HEK293 (cell line): Measurements from ENCODE around the gene CLDND1.

Source experiments
- CTCF ChIA-PET: fragments of 350-600 bp; formaldehyde crosslinking; extraction: SDS; loops from one replicate; lab custom pipeline; 2021; ENCODE audit warnings: antibody characterized with exemption; lab: Yijun Ruan, JAX
- POLR2A ChIA-PET: fragments of 300-600 bp; formaldehyde crosslinking; extraction: SDS; loops from one replicate; lab custom pipeline; 2020; ENCODE audit warnings: antibody characterized with exemption, inconsistent platforms; lab: Yijun Ruan, JAX
- H3K27ac ChIP-seq: fragments of 200-500 bp; sonication (Bioruptor generic); 2 replicates; pipeline ENCODE4 v1.5.1; 2014; ENCODE audit warnings: low read depth, low read length, control low read depth, inconsistent platforms; ENCODE audit errors: extremely low read depth
- H3K36me3 ChIP-seq, 2 experiments: fragments of 200-500 bp in 1 of 2; sonication (Bioruptor generic) in 1 of 2; 1 replicate in 1 of 2; 2 replicates in 1 of 2; pipeline ENCODE4 v1.5.1; 2014 to 2017; ENCODE audit warnings: inconsistent platforms in 2 of 2, low read length in 2 of 2; ENCODE audit not compliant: control insufficient read depth in 2 of 2, insufficient read depth in 1 of 2
- H3K4me1 ChIP-seq: fragments of 200-500 bp; sonication (Bioruptor generic); 2 replicates; pipeline ENCODE4 v1.5.1; 2014; ENCODE audit warnings: mild to moderate bottlenecking, low read length, inconsistent platforms; ENCODE audit not compliant: control insufficient read depth, insufficient read depth
- H3K4me3 ChIP-seq: 2 replicates; pipeline ENCODE4 v1.5.1; 2011; ENCODE audit warnings: low read depth, mild to moderate bottlenecking, control low read depth, low read length, moderate library complexity
- H3K9me3 ChIP-seq: fragments of 200-500 bp; sonication (Bioruptor generic); 2 replicates; pipeline ENCODE4 v1.5.1; 2014; ENCODE audit warnings: low read depth, low read length, inconsistent platforms; ENCODE audit not compliant: control insufficient read depth, insufficient read depth
- GFI1B ChIP-seq: fragments of 450-650 bp; formaldehyde crosslinking; IDR thresholded peaks from 2 replicates; pipeline ENCODE4 v1.5.1; 2016; ENCODE audit warnings: missing biosample characterization, missing genetic modification characterization
- HIC1 ChIP-seq: fragments of 450-650 bp; formaldehyde crosslinking; IDR thresholded peaks from 2 replicates; pipeline ENCODE4 v1.5.1; 2016; ENCODE audit warnings: missing biosample characterization, missing genetic modification characterization
- KLF10 ChIP-seq: fragments of 450-650 bp; IDR thresholded peaks from 2 replicates; pipeline ENCODE4 v1.5.1; 2018; ENCODE audit warnings: missing biosample characterization, mild to moderate bottlenecking, missing genetic modification characterization
- OSR2 ChIP-seq: fragments of 450-650 bp; formaldehyde crosslinking; IDR thresholded peaks from 2 replicates; pipeline ENCODE4 v1.5.1; 2016; ENCODE audit warnings: missing biosample characterization, missing genetic modification characterization
- PRDM4 ChIP-seq: fragments of 450-650 bp; formaldehyde crosslinking; IDR thresholded peaks from 2 replicates; pipeline ENCODE4 v1.5.1; 2017; ENCODE audit warnings: missing biosample characterization, missing genetic modification characterization
- RBAK ChIP-seq: fragments of 450-650 bp; formaldehyde crosslinking; IDR thresholded peaks from 2 replicates; pipeline ENCODE4 v1.5.1; 2016; ENCODE audit warnings: missing biosample characterization, missing genetic modification characterization
- TSHZ1 ChIP-seq: fragments of 450-650 bp; formaldehyde crosslinking; IDR thresholded peaks from 2 replicates; pipeline ENCODE4 v1.5.1; 2016; ENCODE audit warnings: missing biosample characterization, missing genetic modification characterization, borderline replicate concordance
- ZBTB48 ChIP-seq: fragments of 450-650 bp; formaldehyde crosslinking; IDR thresholded peaks from 2 replicates; pipeline ENCODE4 v1.5.1; 2016; ENCODE audit warnings: missing biosample characterization, missing genetic modification characterization
- ZEB2 ChIP-seq: fragments of 450-650 bp; formaldehyde crosslinking; IDR thresholded peaks from 2 replicates; pipeline ENCODE4 v1.5.1; 2016; ENCODE audit warnings: missing biosample characterization, missing genetic modification characterization
- ZNF132 ChIP-seq: fragments of 450-650 bp; formaldehyde crosslinking; IDR thresholded peaks from 2 replicates; pipeline ENCODE4 v1.5.1; 2017; ENCODE audit warnings: missing biosample characterization, missing genetic modification characterization, borderline replicate concordance
- ZNF140 ChIP-seq: fragments of 450-650 bp; formaldehyde crosslinking; IDR thresholded peaks from 2 replicates; pipeline ENCODE4 v1.5.1; 2016; ENCODE audit warnings: missing biosample characterization, missing genetic modification characterization
- ZNF398 ChIP-seq: fragments of 450-650 bp; formaldehyde crosslinking; IDR thresholded peaks from 2 replicates; pipeline ENCODE4 v1.5.1; 2017; ENCODE audit warnings: missing biosample characterization, missing genetic modification characterization
- ZNF433 ChIP-seq: fragments of 450-650 bp; formaldehyde crosslinking; IDR thresholded peaks from 2 replicates; pipeline ENCODE4 v1.5.1; 2016; ENCODE audit warnings: missing biosample characterization, missing genetic modification characterization, low read depth
- ZNF510 ChIP-seq: fragments of 450-650 bp; formaldehyde crosslinking; IDR thresholded peaks from 2 replicates; pipeline ENCODE4 v1.5.1; 2018; ENCODE audit warnings: mild to moderate bottlenecking, missing genetic modification characterization, missing biosample characterization; ENCODE audit not compliant: insufficient replicate concordance
- ZNF530 ChIP-seq: fragments of 450-650 bp; formaldehyde crosslinking; IDR thresholded peaks from 2 replicates; pipeline ENCODE4 v1.5.1; 2016; ENCODE audit warnings: low read depth, missing biosample characterization, missing genetic modification characterization
- ZNF585B ChIP-seq: fragments of 450-650 bp; formaldehyde crosslinking; IDR thresholded peaks from 2 replicates; pipeline ENCODE4 v1.5.1; 2016; ENCODE audit warnings: missing biosample characterization, missing genetic modification characterization
- ZNF621 ChIP-seq: fragments of 450-650 bp; formaldehyde crosslinking; IDR thresholded peaks from 2 replicates; pipeline ENCODE4 v1.5.1; 2017; ENCODE audit warnings: missing biosample characterization, missing genetic modification characterization
- ZNF660 ChIP-seq: fragments of 450-650 bp; IDR thresholded peaks from 2 replicates; pipeline ENCODE4 v1.5.1; 2018; ENCODE audit warnings: missing biosample characterization, mild to moderate bottlenecking, missing genetic modification characterization
- ZNF701 ChIP-seq: fragments of 450-650 bp; formaldehyde crosslinking; IDR thresholded peaks from 2 replicates; pipeline ENCODE4 v1.5.1; 2016; ENCODE audit warnings: missing biosample characterization, missing genetic modification characterization
- ZNF785 ChIP-seq: fragments of 450-650 bp; formaldehyde crosslinking; IDR thresholded peaks from 2 replicates; pipeline ENCODE4 v1.5.1; 2016; ENCODE audit warnings: missing biosample characterization, missing genetic modification characterization
- ZNF830 ChIP-seq: fragments of 450-650 bp; IDR thresholded peaks from 2 replicates; pipeline ENCODE4 v1.5.0; 2018; ENCODE audit warnings: missing biosample characterization, missing genetic modification characterization, low read depth, mild to moderate bottlenecking, moderate library complexity
- ZSCAN4 ChIP-seq: fragments of 450-650 bp; formaldehyde crosslinking; IDR thresholded peaks from 2 replicates; pipeline ENCODE4 v1.5.1; 2017; ENCODE audit warnings: missing biosample characterization, missing genetic modification characterization

Gene CLDND1

GRCh38 chr3:98500019-98500418 lies 22.7 kb downstream of the CLDND1 start (continued):
- TF ChIP-seq TSHZ1 (tag by site-specific recombination) (peak; percentile 93), ZBTB48 (tag by site-specific recombination) (no peak), ZSCAN4 (peak; percentile 56), ZNF830 (tag by site-specific recombination) (no peak), ZNF433 (tag by site-specific recombination) (no peak), ZNF140 (tag by site-specific recombination) (no peak), GFI1B (peak; percentile 69; the same call in 1 of the 2 replicates), ZNF398 (tag by site-specific recombination) (no peak), ZNF785 (tag by site-specific recombination) (no peak), PRDM4 (tag by site-specific recombination) (peak; percentile 16; the same call in 1 of the 2 replicates), OSR2 (peak; percentile 63; the same call in 1 of the 2 replicates), ZNF660 (no peak), RBAK (tag by site-specific recombination) (no peak), HIC1 (tag by site-specific recombination) (peak; percentile 90), ZNF621 (tag by site-specific recombination) (no peak)

- H3K4me1 ChIP-seq: no peaks in the 10 kb centered on the region
- no peak within 1 kb of the TSS for H3K4me3 ChIP-seq
- H3K36me3 ChIP-seq: no peaks in the 10 kb centered on the region
- TF ChIP-seq ZNF530 (no peak), ZEB2 (tag by site-specific recombination) (no peak), ZNF510 (tag by site-specific recombination) (no peak), ZNF132 (tag by site-specific recombination) (no peak), ZNF701 (tag by site-specific recombination) (no peak), ZNF585B (tag by site-specific recombination) (no peak), ZNF398 (tag by site-specific recombination) (no peak), KLF10 (no peak)
- TF ChIP-seq, all 188 proteins: peak for 0
- Histone ChIP-seq H3K27ac (no peak within 1 kb of the TSS), H3K9me3 (no peaks in the 10 kb centered on the region)
- ChIA-PET POLR2A (no interaction called here), CTCF (no interaction called here)
These were observed 25.3 kb downstream of the CLDND1 start, which contains the start of gene OR5K2 for GRCh38 chr3:98497381-98497780. OR5K2 (plus strand) TSS chr3:98497681; CDS start chr3:98497681, 0 bp downstream.
